ENCODE data around the gene AIP.

GRCh38 chr11:67468456-67468758 lies 14.4 kb upstream of the AIP start:
- TF ChIP-seq CTCF (IDR thresholded peaks at IDR 0.05) = no peak
- TF ChIP-seq POLR2A (IDR thresholded peaks at IDR 0.05) = no peak
- TF ChIP-seq POLR2AphosphoS5 (IDR thresholded peaks at IDR 0.05) = no peak
- no peak for TF ChIP-seq EP300 (IDR thresholded peaks at IDR 0.05)

Data from suprapubic skin (tissue), 4 donors.